ENCODE results near the gene IGF2BP2. TPM values are rescaled to one million over a fixed set of nuclear protein-coding genes. Genes with fewer than 3 reads are reported as not detected.

Gene IGF2BP2
- total and polyA plus RNA-seq, 2 of the 13 experiments (the other 11 are each of a cell fraction or from before 2014, with no cell fraction given), result 6.5 to 46.0 TPM

DNA sequence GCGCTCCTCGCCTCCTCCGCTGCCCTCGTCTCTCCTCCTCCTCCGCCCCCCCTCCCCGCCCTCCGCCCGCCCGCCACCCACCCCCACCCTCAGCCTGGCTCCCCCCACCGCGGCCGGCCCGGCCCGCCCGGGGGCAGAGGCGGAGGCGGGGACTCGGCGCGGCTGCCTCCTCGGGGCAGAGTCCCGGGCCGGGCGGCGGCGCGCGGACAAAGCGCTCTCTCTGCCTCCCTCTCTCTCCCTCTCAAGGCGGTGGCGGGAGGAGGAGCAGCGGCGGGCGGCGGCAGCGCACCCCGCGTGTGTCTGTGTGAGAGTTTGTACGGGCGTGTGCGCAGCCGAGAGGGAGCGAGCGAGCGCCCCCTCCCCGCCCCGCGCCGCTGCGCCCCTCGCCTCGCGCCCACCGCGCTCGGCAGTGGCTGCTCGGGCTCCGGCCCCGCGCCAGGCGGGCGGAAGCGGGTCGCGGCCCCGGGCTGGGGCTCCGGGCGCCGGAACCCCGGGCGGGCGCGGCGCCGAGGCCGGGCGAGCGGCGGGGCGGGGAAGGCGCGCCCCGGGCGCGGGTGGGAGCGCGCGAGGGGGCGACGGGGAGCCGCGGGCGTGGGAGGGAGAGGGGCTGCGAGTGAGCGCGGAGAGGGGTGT is at the start of gene IGF2BP2 (continued):
- TF ChIP-seq SNAPC2 (CRISPR knock-in tag; IDR thresholded peaks at IDR 0.05), result no peak
- no peak for TF ChIP-seq JDP2 (CRISPR knock-in tag; IDR thresholded peaks at IDR 0.05; ENCODE audit: borderline replicate concordance)
- TF ChIP-seq ZNF790 (CRISPR knock-in tag; IDR thresholded peaks at IDR 0.05; ENCODE audit: borderline replicate concordance), result no peak
- peak; percentile 41 for TF ChIP-seq YY1 (IDR thresholded peaks at IDR 0.05; ENCODE audit: insufficient read depth, insufficient replicate concordance, low read depth, low read length)
- TF ChIP-seq, protein P1, sequence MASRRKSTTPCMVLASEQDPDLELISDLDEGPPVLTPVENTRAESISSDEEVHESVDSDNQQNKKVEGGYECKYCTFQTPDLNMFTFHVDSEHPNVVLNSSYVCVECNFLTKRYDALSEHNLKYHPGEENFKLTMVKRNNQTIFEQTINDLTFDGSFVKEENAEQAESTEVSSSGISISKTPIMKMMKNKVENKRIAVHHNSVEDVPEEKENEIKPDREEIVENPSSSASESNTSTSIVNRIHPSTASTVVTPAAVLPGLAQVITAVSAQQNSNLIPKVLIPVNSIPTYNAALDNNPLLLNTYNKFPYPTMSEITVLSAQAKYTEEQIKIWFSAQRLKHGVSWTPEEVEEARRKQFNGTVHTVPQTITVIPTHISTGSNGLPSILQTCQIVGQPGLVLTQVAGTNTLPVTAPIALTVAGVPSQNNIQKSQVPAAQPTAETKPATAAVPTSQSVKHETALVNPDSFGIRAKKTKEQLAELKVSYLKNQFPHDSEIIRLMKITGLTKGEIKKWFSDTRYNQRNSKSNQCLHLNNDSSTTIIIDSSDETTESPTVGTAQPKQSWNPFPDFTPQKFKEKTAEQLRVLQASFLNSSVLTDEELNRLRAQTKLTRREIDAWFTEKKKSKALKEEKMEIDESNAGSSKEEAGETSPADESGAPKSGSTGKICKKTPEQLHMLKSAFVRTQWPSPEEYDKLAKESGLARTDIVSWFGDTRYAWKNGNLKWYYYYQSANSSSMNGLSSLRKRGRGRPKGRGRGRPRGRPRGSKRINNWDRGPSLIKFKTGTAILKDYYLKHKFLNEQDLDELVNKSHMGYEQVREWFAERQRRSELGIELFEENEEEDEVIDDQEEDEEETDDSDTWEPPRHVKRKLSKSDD (CRISPR knock-in tag; IDR thresholded peaks at IDR 0.05; ENCODE audit: low read depth), result no peak
- TF ChIP-seq IRX3 (CRISPR knock-in tag; IDR thresholded peaks at IDR 0.05; ENCODE audit: borderline replicate concordance, low read depth), result no peak
- TF ChIP-seq, protein P2, sequence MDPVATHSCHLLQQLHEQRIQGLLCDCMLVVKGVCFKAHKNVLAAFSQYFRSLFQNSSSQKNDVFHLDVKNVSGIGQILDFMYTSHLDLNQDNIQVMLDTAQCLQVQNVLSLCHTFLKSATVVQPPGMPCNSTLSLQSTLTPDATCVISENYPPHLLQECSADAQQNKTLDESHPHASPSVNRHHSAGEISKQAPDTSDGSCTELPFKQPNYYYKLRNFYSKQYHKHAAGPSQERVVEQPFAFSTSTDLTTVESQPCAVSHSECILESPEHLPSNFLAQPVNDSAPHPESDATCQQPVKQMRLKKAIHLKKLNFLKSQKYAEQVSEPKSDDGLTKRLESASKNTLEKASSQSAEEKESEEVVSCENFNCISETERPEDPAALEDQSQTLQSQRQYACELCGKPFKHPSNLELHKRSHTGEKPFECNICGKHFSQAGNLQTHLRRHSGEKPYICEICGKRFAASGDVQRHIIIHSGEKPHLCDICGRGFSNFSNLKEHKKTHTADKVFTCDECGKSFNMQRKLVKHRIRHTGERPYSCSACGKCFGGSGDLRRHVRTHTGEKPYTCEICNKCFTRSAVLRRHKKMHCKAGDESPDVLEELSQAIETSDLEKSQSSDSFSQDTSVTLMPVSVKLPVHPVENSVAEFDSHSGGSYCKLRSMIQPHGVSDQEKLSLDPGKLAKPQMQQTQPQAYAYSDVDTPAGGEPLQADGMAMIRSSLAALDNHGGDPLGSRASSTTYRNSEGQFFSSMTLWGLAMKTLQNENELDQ (CRISPR knock-in tag; IDR thresholded peaks at IDR 0.05; ENCODE audit: borderline replicate concordance), result no peak
- TF ChIP-seq, protein P3, sequence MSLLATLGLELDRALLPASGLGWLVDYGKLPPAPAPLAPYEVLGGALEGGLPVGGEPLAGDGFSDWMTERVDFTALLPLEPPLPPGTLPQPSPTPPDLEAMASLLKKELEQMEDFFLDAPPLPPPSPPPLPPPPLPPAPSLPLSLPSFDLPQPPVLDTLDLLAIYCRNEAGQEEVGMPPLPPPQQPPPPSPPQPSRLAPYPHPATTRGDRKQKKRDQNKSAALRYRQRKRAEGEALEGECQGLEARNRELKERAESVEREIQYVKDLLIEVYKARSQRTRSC (CRISPR knock-in tag; IDR thresholded peaks at IDR 0.05; ENCODE audit: low read depth), result no peak
- no peak for TF ChIP-seq THYN1 (CRISPR knock-in tag; IDR thresholded peaks at IDR 0.05; ENCODE audit: borderline replicate concordance, low read depth)
- TF ChIP-seq ZNF83 (CRISPR knock-in tag; IDR thresholded peaks at IDR 0.05; ENCODE audit: borderline replicate concordance), result no peak
- TF ChIP-seq DR1 (CRISPR knock-in tag; IDR thresholded peaks at IDR 0.05), result no peak; the same call in 1 of the 2 replicates
- TF ChIP-seq, protein P4, sequence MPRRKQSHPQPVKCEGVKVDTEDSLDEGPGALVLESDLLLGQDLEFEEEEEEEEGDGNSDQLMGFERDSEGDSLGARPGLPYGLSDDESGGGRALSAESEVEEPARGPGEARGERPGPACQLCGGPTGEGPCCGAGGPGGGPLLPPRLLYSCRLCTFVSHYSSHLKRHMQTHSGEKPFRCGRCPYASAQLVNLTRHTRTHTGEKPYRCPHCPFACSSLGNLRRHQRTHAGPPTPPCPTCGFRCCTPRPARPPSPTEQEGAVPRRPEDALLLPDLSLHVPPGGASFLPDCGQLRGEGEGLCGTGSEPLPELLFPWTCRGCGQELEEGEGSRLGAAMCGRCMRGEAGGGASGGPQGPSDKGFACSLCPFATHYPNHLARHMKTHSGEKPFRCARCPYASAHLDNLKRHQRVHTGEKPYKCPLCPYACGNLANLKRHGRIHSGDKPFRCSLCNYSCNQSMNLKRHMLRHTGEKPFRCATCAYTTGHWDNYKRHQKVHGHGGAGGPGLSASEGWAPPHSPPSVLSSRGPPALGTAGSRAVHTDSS (CRISPR knock-in tag; conservative IDR thresholded peaks at IDR 0.05), result no peak
- TF ChIP-seq, protein P5, sequence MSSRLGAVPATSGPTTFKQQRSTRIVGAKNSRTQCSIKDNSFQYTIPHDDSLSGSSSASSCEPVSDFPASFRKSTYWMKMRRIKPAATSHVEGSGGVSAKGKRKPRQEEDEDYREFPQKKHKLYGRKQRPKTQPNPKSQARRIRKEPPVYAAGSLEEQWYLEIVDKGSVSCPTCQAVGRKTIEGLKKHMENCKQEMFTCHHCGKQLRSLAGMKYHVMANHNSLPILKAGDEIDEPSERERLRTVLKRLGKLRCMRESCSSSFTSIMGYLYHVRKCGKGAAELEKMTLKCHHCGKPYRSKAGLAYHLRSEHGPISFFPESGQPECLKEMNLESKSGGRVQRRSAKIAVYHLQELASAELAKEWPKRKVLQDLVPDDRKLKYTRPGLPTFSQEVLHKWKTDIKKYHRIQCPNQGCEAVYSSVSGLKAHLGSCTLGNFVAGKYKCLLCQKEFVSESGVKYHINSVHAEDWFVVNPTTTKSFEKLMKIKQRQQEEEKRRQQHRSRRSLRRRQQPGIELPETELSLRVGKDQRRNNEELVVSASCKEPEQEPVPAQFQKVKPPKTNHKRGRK (CRISPR knock-in tag; IDR thresholded peaks at IDR 0.05), result no peak
- TF ChIP-seq ZNF484 (CRISPR knock-in tag; IDR thresholded peaks at IDR 0.05; ENCODE audit: borderline replicate concordance, low read depth), result no peak
- TF ChIP-seq GFI1 (CRISPR knock-in tag; IDR thresholded peaks at IDR 0.05; ENCODE audit: borderline replicate concordance), result no peak
- TF ChIP-seq, protein P6, sequence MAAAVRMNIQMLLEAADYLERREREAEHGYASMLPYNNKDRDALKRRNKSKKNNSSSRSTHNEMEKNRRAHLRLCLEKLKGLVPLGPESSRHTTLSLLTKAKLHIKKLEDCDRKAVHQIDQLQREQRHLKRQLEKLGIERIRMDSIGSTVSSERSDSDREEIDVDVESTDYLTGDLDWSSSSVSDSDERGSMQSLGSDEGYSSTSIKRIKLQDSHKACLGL (CRISPR knock-in tag; IDR thresholded peaks at IDR 0.05), result no peak
- no peak for TF ChIP-seq ZNF816 (CRISPR knock-in tag; IDR thresholded peaks at IDR 0.05; ENCODE audit: borderline replicate concordance)
- peak; percentile 19; the same call in 1 of the 2 replicates for TF ChIP-seq SOX5 (CRISPR knock-in tag; IDR thresholded peaks at IDR 0.05; ENCODE audit: borderline replicate concordance)
- no peak; the same call in 1 of the 2 replicates for TF ChIP-seq ZNF558 (CRISPR knock-in tag; IDR thresholded peaks at IDR 0.05; ENCODE audit: borderline replicate concordance)
